Keratinocyte (primary cell): ENCODE measurements around the gene PSMA3. TPM values are rescaled to one million over a fixed set of nuclear protein-coding genes. Genes with fewer than 3 reads are reported as not detected.

Experiments
- DNase-seq: peaks from one replicate; pipeline ENCODE4 v3.0.0-alpha.2; 2011; ENCODE audit warnings: low read depth, missing footprints, low spot score
- FAIRE-seq: peaks from 2 replicates; lab custom pipeline; 2011; peaks lifted over from hg19 to GRCh38; lab: Jason Lieb, UNC
- H2AFZ ChIP-seq: 2 replicates; pipeline ENCODE4 v1.6.0; 2012; ENCODE audit warnings: low read length, control low read depth, inconsistent platforms; ENCODE audit not compliant: control insufficient read depth
- H3K27ac ChIP-seq: 2 replicates; pipeline ENCODE4 v1.5.1; 2011; ENCODE audit warnings: low read length; ENCODE audit not compliant: control insufficient read depth, insufficient read depth
- H3K27me3 ChIP-seq: 3 replicates; pipeline ENCODE4 v1.6.0; 2011; ENCODE audit warnings: low read length; ENCODE audit not compliant: control insufficient read depth, insufficient read depth; ENCODE audit errors: extremely low read depth
- H3K36me3 ChIP-seq, 2 experiments: 2 replicates in 1 of 2; 3 replicates in 1 of 2; pipeline ENCODE4 v1.5.1; 2011; ENCODE audit warnings: low read length in 2 of 2, mild to moderate bottlenecking in 1 of 2; ENCODE audit not compliant: control insufficient read depth in 2 of 2, insufficient read depth in 2 of 2; ENCODE audit errors: extremely low read depth in 1 of 2
- H3K4me1 ChIP-seq: 3 replicates; pipeline ENCODE4 v1.5.1; 2011; ENCODE audit warnings: low read length; ENCODE audit not compliant: control insufficient read depth, insufficient read depth; ENCODE audit errors: extremely low read depth
- H3K4me2 ChIP-seq: 3 replicates; pipeline ENCODE4 v1.6.0; 2011; ENCODE audit warnings: low read depth, low read length; ENCODE audit not compliant: control insufficient read depth, insufficient read depth; ENCODE audit errors: extremely low read depth
- H3K4me3 ChIP-seq, 3 experiments: fragments of 200-600 bp in 1 of 3; sonication (generic) in 1 of 3; 2 replicates in 2 of 3; 3 replicates in 1 of 3; pipeline ENCODE4 v1.5.1; 2011 to 2016; ENCODE audit warnings: low read length in 3 of 3, mild to moderate bottlenecking in 3 of 3, control low read depth in 2 of 3, inconsistent platforms in 1 of 3, low read depth in 1 of 3, mixed read lengths in 1 of 3, mixed run types in 1 of 3, moderate library complexity in 1 of 3; ENCODE audit not compliant: control insufficient read depth in 2 of 3, insufficient read depth in 2 of 3; ENCODE audit errors: extremely low read depth in 1 of 3
- H3K79me2 ChIP-seq: 2 replicates; pipeline ENCODE4 v1.6.0; 2012; ENCODE audit warnings: low read length; ENCODE audit not compliant: control insufficient read depth, insufficient read depth
- H3K9ac ChIP-seq: 3 replicates; pipeline ENCODE4 v1.6.0; 2011; ENCODE audit warnings: low read length; ENCODE audit not compliant: control insufficient read depth, insufficient read depth; ENCODE audit errors: extremely low read depth
- H3K9me1 ChIP-seq: 3 replicates; pipeline ENCODE4 v1.6.0; 2011; ENCODE audit warnings: low read length; ENCODE audit not compliant: control insufficient read depth, insufficient read depth; ENCODE audit errors: extremely low read depth
- H3K9me3 ChIP-seq: 2 replicates; pipeline ENCODE4 v1.5.1; 2012; ENCODE audit warnings: low read depth, low read length; ENCODE audit not compliant: control insufficient read depth
- H4K20me1 ChIP-seq: 3 replicates; pipeline ENCODE4 v1.6.0; 2011; ENCODE audit warnings: low read length; ENCODE audit not compliant: control insufficient read depth, insufficient read depth; ENCODE audit errors: extremely low read depth
- CTCF ChIP-seq, 3 experiments: IDR thresholded peaks in 1 of 3; conservative IDR thresholded peaks in 1 of 3; optimal IDR thresholded peaks in 1 of 3; 2 replicates in 2 of 3; 3 replicates in 1 of 3; pipeline versions ENCODE3 to v1.5.1; 2011; ENCODE audit warnings: low read length in 3 of 3, mild to moderate bottlenecking in 3 of 3, moderate library complexity in 2 of 3, control low read depth in 1 of 3, inconsistent platforms in 1 of 3; ENCODE audit not compliant: insufficient read depth in 2 of 3; ENCODE audit errors: extremely low read depth in 1 of 3
- EZH2 ChIP-seq: IDR thresholded peaks from one replicate; pipeline ENCODE4 v1.6.1; 2012; ENCODE audit warnings: inconsistent platforms, mild to moderate bottlenecking, low read length, moderate library complexity
- dilution Hi-C: fragments of 300-500 bp; cut with MboI; formaldehyde crosslinking; loops from one replicate; pipeline ENCODE4 v1.7.0; 2020; ENCODE audit warnings: low sequenced_read_pairs; ENCODE audit not compliant: extremely low pct_ligation_motif_present
- polyA plus RNA-seq, 5 experiments: library from polyadenylated mRNA; depleted of rRNA in 3 of 5; stranded (reverse) in 3 of 5; stranded (forward) in 1 of 5; unstranded in 1 of 5; fragments of >200 nt; gene quantifications; 1 replicate in 1 of 5; 2 replicates in 3 of 5; 3 replicates in 1 of 5; pipeline versions ENCODE4 v1.2.1 to v1.2.3, GENCODE V29; 2011 to 2012; ENCODE audit warnings: missing spikeins in 2 of 5, low read depth in 1 of 5, low replicate concordance in 1 of 5

The PSMA3 gene
- polyA plus RNA-seq, 1 donor (not counting 4 experiments of a cell fraction or from before 2014, with no cell fraction given), result 325 TPM

GRCh38 chr14:58213176-58213575, 31.5 kb upstream of the PSMA3 start:
- H3K79me2 ChIP-seq, result no peaks in the 10 kb centered on the region
- DNase-seq (no peak), FAIRE-seq (no peak)
- no peak overlapping the region for H3K4me2 ChIP-seq
- H3K9ac ChIP-seq, result no peak overlapping the region
- H3K4me3 ChIP-seq, result no peak overlapping the region
- no peak overlapping the region for H2AFZ ChIP-seq
- H3K9me1 ChIP-seq, result no peaks in the 10 kb centered on the region
- TF ChIP-seq EZH2, result no peak
- TF ChIP-seq CTCF (optimal IDR thresholded peaks at IDR 0.05 in 1 of 3, IDR thresholded peaks at IDR 0.05 in 1 of 3, conservative IDR thresholded peaks at IDR 0.05 in 1 of 3; ENCODE audit: extremely low read depth in 1 of 3, insufficient read depth in 2 of 3, low read length in 3 of 3), result no peak
- no peak overlapping the region for H3K27ac ChIP-seq
- H3K9me3 ChIP-seq, result no peaks in the 10 kb centered on the region
- H3K36me3 ChIP-seq, result peaks cover 0 to 7% of the 10 kb centered on the region in 2 experiments
- dilution Hi-C loops, result no loop called here
- H3K27me3 ChIP-seq, result no peaks in the 10 kb centered on the region
- H3K4me1 ChIP-seq, result no peaks in the 10 kb centered on the region
- H4K20me1 ChIP-seq, result no peaks in the 10 kb centered on the region

- Histone ChIP-seq H3K9me1 (no peaks in the 10 kb centered on the region), H3K4me3 (no peak overlapping the region), H3K9ac (no peak overlapping the region), H3K4me2 (no peak overlapping the region), H2AFZ (no peak overlapping the region), H3K9me3 (no peaks in the 10 kb centered on the region), H3K4me1 (no peaks in the 10 kb centered on the region), H3K27me3 (no peaks in the 10 kb centered on the region), H3K36me3 (peaks cover 0 to 7% of the 10 kb centered on the region in 2 experiments), H3K27ac (no peak overlapping the region), H3K79me2 (no peaks in the 10 kb centered on the region), H4K20me1 (no peaks in the 10 kb centered on the region)
- no peak for TF ChIP-seq CTCF (optimal IDR thresholded peaks at IDR 0.05 in 1 of 3, IDR thresholded peaks at IDR 0.05 in 1 of 3, conservative IDR thresholded peaks at IDR 0.05 in 1 of 3; ENCODE audit: extremely low read depth in 1 of 3, insufficient read depth in 2 of 3, low read length in 3 of 3)
- TF ChIP-seq EZH2, result no peak
- no peak for FAIRE-seq
- DNase-seq, result no peak
- dilution Hi-C loops, result no loop called here
Measured at GRCh38 chr14:58215191-58215914, 29.3 kb upstream of the PSMA3 start.
